ENCODE data around the gene GALK2. TPM values are rescaled to one million over a fixed set of nuclear protein-coding genes. Genes with fewer than 3 reads are reported as not detected.

GALK2 gene
- total RNA-seq, 1 experiment from 2014 or later: 29.0 TPM

DNA sequence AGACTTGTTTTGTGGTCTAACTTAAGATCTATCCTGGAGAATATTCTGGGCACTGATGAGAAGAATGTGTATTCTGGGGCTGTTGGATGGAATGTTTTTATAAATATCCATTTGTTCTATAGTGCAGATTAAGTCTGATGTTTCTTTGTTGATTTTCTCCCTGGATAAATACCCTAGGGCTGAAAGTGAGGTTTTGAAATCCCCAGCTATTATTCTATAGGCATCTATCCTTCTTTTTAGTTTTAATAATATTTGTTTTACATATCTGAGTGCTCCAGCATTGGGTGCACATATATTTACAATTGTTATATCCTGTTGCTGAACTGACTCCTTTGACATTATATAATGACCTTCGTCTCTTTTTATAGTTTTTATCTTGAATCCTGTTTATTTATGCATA lies 42.9 kb downstream of the GALK2 start:
- DNase-seq: no peak
- ChIA-PET CTCF (no interaction called here), POLR2A (ENCODE audit: unreplicated experiment) (no interaction called here)
- Histone ChIP-seq H2AFZ (no peak overlapping the region), H3K9me2 (ENCODE audit: insufficient read depth) (no peaks in the 10 kb centered on the region), H3K4me2 (no peak overlapping the region), H3K79me2 (ENCODE audit: low read depth) (0 out of 2 replicates have a peak, but pooled peaks cover 2% of the 10 kb centered on the region), H3K9me3 (ENCODE audit: insufficient read depth, low read depth) (no peaks in the 10 kb centered on the region), H3K4me3 (no peak overlapping the region), H3K4me1 (replicated peaks; ENCODE audit: insufficient read depth) (no peaks in the 10 kb centered on the region), H3K27me3 (ENCODE audit: insufficient read depth, low read depth) (no peaks in the 10 kb centered on the region), H3K36me3 (ENCODE audit: low read depth) (no peaks in the 10 kb centered on the region; the same call in 1 of the 2 replicates), H3K27ac (no peak overlapping the region), H4K20me1 (ENCODE audit: insufficient read depth) (no peaks in the 10 kb centered on the region), H3F3A (ENCODE audit: insufficient read depth, low read depth) (no peaks in the 10 kb centered on the region)
- intact Hi-C loops (cut with micrococcal nuclease; ENCODE audit: unreplicated experiment): no loop called here
- no TSS peak for BruUV-seq (replicated peaks)
- TF ChIP-seq CTCF (conservative IDR thresholded peaks at IDR 0.05): no peak
- no peak for TF ChIP-seq EZH2 (IDR thresholded peaks at IDR 0.05; ENCODE audit: low read depth)

GRCh38 chr15:49215768-49216739 lies 46.0 kb downstream of the GALK2 start:
- Histone ChIP-seq H3K9me2 (ENCODE audit: insufficient read depth) (no peaks in the 10 kb centered on the region), H3K9me3 (ENCODE audit: insufficient read depth, low read depth) (no peaks in the 10 kb centered on the region), H3K79me2 (ENCODE audit: low read depth) (no peaks in the 10 kb centered on the region), H3K27me3 (ENCODE audit: insufficient read depth, low read depth) (no peaks in the 10 kb centered on the region), H3F3A (ENCODE audit: insufficient read depth, low read depth) (no peaks in the 10 kb centered on the region), H4K20me1 (ENCODE audit: insufficient read depth) (no peaks in the 10 kb centered on the region), H3K27ac (no peak overlapping the region), H3K4me3 (no peak overlapping the region), H2AFZ (no peak overlapping the region), H3K4me2 (no peak overlapping the region), H3K36me3 (ENCODE audit: low read depth) (no peaks in the 10 kb centered on the region; the same call in 1 of the 2 replicates), H3K4me1 (replicated peaks; ENCODE audit: insufficient read depth) (no peaks in the 10 kb centered on the region)
- peak in 1 of 2 experiments; percentile 12 for DNase-seq
- ChIA-PET CTCF (no interaction called here), POLR2A (ENCODE audit: unreplicated experiment) (no interaction called here)
- intact Hi-C loops (cut with micrococcal nuclease; ENCODE audit: unreplicated experiment): loop anchor here (1.0 kb wide), 1 partner anchor 355 kb away; no protein-coding TSS in a partner anchor
- no peak for TF ChIP-seq EZH2 (IDR thresholded peaks at IDR 0.05; ENCODE audit: low read depth)
- no peak for TF ChIP-seq CTCF (conservative IDR thresholded peaks at IDR 0.05)
- no TSS peak for BruUV-seq (replicated peaks)

DNA sequence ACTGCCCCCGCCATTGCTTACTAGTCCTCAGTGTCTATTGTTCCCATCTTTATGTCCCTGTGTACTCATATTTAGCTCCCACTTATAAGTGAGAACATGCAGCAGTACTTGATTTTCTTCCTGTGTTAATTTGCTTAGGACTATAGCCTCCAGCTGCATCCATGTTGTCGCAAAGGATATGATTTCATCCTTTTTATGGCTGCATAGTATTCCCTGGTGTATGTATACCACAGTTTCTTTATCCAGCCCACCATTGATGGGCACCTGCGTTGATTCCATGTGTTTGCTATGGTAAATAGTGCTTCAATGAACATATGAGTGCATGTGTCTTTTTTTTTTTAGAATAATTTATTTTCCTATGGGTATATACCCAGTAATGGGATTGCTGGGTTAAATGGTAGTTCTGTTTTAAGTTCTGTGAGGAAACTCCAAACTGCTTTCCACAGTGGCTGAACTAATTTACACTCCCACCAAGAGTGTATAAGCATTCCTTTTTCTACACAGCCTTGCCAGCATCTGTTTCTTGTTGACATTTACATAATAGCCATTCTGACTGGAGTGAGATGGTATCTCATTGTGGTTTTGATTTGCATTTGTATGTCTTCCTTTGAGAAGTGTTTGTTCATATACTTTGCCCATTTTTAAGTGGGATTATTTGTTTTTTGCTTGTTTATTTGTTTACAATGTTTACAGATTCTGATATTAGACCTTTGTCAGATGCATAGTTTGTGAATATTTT lies 53.7 kb downstream of the GALK2 start:
- BruUV-seq (replicated peaks): no TSS peak
- intact Hi-C loops (cut with micrococcal nuclease; ENCODE audit: unreplicated experiment): no loop called here
- Histone ChIP-seq H3K9me3 (ENCODE audit: insufficient read depth, low read depth) (no peaks in the 10 kb centered on the region; the same call in 1 of the 2 replicates), H3F3A (ENCODE audit: insufficient read depth, low read depth) (no peaks in the 10 kb centered on the region), H3K4me1 (replicated peaks; ENCODE audit: insufficient read depth) (no peaks in the 10 kb centered on the region), H3K4me3 (no peak overlapping the region), H3K9me2 (ENCODE audit: insufficient read depth) (no peaks in the 10 kb centered on the region), H3K27me3 (ENCODE audit: insufficient read depth, low read depth) (no peaks in the 10 kb centered on the region), H3K79me2 (ENCODE audit: low read depth) (no peaks in the 10 kb centered on the region), H3K36me3 (ENCODE audit: low read depth) (no peaks in the 10 kb centered on the region), H2AFZ (no peak overlapping the region), H3K4me2 (no peak overlapping the region), H4K20me1 (ENCODE audit: insufficient read depth) (no peaks in the 10 kb centered on the region), H3K27ac (no peak overlapping the region)
- CTCF ChIA-PET: no interaction called here
- POLR2A ChIA-PET (ENCODE audit: unreplicated experiment): no interaction called here
- no peak for DNase-seq
- no peak for TF ChIP-seq EZH2 (IDR thresholded peaks at IDR 0.05; ENCODE audit: low read depth)
- no peak for TF ChIP-seq CTCF (conservative IDR thresholded peaks at IDR 0.05)
